Vagina (tissue), 2 donors: ENCODE data around the gene P2RX6. TPM values are rescaled to one million over a fixed set of nuclear protein-coding genes. Genes with fewer than 3 reads are reported as not detected.

Experiments
- DNase-seq, 2 donors: peaks; one replicate each; pipeline ENCODE4 v3.0.0-alpha.2; 2017; ENCODE audit errors: extremely low spot score in 2 of 2
- H3K27ac ChIP-seq: fragments of 200-600 bp; sonication (generic); one replicate; pipeline ENCODE4 v1.5.1; 2019
- H3K27me3 ChIP-seq: fragments of 200-600 bp; sonication (generic); one replicate; pipeline ENCODE4 v1.5.1; 2019
- H3K36me3 ChIP-seq, 2 donors: fragments of 200-600 bp; sonication (generic); one replicate each; pipeline ENCODE4 v1.5.1; 2017 to 2019
- H3K4me1 ChIP-seq: fragments of 200-600 bp; sonication (generic); one replicate; pipeline ENCODE4 v1.5.1; 2019
- H3K4me3 ChIP-seq, 2 donors: fragments of 200-600 bp; sonication (generic); 1 replicate in 1 of 2; 2 replicates in 1 of 2; pipeline ENCODE4 v1.5.1; 2016 to 2019
- H3K9me3 ChIP-seq: fragments of 200-600 bp; sonication (generic); one replicate; pipeline ENCODE4 v1.5.1; 2019
- POLR2A ChIP-seq, 2 donors: fragments of 450-650 bp; IDR thresholded peaks; one replicate each; pipeline ENCODE4 v1.6.1; 2017; ENCODE audit warnings: antibody characterized with exemption in 2 of 2, mild to moderate bottlenecking in 2 of 2, moderate library complexity in 2 of 2
- POLR2AphosphoS5 ChIP-seq, 2 donors: sonication (generic); formaldehyde crosslinking; IDR thresholded peaks; one replicate each; pipeline ENCODE4 v1.9.0; 2017; ENCODE audit warnings: antibody characterized with exemption in 2 of 2, mild to moderate bottlenecking in 2 of 2, low read depth in 1 of 2; ENCODE audit not compliant: insufficient read depth in 1 of 2
- intact Hi-C: fragments of 100-400 bp; cut with DNase I; formaldehyde crosslinking; loops from one replicate; pipeline ENCODE4 v1.15.1; 2023
- total RNA-seq: library from RNA; depleted of rRNA; stranded (reverse); fragments of >200 nt; gene quantifications from one replicate; pipeline ENCODE4 v1.2.3, GENCODE V29; 2016
- TF ChIP-seq, protein P1 (sequence below), 3 experiments: fragments of 450-650 bp in 2 of 3; fragments of 200-600 bp in 1 of 3; sonication (generic) in 1 of 3; IDR thresholded peaks; one replicate each; pipeline ENCODE4 v1.5.1; 2017 to 2019; ENCODE audit warnings: antibody characterized with exemption in 3 of 3, mild to moderate bottlenecking in 2 of 3, moderate library complexity in 2 of 3

P2RX6 gene
- total RNA-seq, 1 donor from 2014 or later: 1.7 TPM

DNA sequence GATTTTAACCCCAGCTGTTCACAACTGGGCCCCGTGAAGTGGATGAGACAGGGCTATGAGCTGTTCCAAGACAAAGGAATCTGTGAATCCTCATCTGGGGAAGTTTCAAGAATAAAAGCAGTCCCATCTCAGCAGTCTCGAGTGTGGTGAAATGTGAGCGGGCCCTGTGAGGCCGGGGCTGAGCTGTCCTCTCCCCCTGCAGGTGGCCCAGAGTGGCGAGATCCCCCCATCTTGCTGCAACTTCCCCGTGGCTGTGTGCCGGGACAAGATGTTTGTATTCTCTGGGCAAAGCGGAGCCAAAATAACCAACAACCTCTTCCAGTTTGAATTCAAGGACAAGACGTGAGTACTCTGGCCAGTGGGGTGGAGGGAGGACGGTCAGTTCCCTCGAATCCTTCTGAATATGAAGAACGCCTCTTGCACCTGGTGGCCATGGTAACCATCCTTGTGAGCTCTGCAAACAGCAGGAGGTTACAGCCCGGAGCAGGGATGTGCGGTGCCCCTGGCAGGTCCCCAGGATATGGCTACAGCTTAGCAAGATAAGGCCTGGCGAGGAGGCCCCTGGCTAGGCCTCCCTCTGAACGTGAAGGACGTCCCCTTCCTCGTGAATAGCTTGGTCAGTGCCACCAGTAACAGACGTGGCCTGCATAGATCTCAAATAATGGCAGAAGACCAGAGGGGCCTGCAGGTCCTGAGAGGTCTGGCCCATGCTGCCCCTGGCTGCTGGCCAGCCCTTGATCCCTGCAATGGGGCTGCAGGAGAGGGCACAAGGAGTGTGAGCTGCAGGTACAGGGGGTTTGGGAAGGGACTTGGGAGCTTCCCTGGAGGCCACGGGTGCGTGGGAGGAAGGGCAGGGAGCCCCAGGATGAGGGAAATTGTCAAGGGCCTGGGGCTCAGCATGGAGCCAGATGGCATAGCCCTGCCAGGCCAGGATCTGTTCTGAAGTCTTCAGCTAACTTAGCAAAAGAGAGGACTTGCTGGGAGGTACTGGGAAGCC, 24.5 kb upstream of the P2RX6 start:
- intact Hi-C loops: no loop called here
- no peak overlapping the region for H3K4me3 ChIP-seq
- H3K27me3 ChIP-seq: no peaks in the 10 kb centered on the region
- H3K4me1 ChIP-seq: no peaks in the 10 kb centered on the region
- H3K9me3 ChIP-seq: no peaks in the 10 kb centered on the region
- TF ChIP-seq POLR2A (IDR thresholded peaks at IDR 0.05): no peak
- TF ChIP-seq, protein P1, sequence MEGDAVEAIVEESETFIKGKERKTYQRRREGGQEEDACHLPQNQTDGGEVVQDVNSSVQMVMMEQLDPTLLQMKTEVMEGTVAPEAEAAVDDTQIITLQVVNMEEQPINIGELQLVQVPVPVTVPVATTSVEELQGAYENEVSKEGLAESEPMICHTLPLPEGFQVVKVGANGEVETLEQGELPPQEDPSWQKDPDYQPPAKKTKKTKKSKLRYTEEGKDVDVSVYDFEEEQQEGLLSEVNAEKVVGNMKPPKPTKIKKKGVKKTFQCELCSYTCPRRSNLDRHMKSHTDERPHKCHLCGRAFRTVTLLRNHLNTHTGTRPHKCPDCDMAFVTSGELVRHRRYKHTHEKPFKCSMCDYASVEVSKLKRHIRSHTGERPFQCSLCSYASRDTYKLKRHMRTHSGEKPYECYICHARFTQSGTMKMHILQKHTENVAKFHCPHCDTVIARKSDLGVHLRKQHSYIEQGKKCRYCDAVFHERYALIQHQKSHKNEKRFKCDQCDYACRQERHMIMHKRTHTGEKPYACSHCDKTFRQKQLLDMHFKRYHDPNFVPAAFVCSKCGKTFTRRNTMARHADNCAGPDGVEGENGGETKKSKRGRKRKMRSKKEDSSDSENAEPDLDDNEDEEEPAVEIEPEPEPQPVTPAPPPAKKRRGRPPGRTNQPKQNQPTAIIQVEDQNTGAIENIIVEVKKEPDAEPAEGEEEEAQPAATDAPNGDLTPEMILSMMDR (IDR thresholded peaks at IDR 0.05): no peak
- no peak for TF ChIP-seq POLR2AphosphoS5 (IDR thresholded peaks at IDR 0.05; ENCODE audit: insufficient read depth in 1 of 2, low read depth in 1 of 2)
- H3K36me3 ChIP-seq: peaks cover 0 to 23% of the 10 kb centered on the region in 2 donors
- no peak overlapping the region for H3K27ac ChIP-seq
- no peak for DNase-seq

DNA sequence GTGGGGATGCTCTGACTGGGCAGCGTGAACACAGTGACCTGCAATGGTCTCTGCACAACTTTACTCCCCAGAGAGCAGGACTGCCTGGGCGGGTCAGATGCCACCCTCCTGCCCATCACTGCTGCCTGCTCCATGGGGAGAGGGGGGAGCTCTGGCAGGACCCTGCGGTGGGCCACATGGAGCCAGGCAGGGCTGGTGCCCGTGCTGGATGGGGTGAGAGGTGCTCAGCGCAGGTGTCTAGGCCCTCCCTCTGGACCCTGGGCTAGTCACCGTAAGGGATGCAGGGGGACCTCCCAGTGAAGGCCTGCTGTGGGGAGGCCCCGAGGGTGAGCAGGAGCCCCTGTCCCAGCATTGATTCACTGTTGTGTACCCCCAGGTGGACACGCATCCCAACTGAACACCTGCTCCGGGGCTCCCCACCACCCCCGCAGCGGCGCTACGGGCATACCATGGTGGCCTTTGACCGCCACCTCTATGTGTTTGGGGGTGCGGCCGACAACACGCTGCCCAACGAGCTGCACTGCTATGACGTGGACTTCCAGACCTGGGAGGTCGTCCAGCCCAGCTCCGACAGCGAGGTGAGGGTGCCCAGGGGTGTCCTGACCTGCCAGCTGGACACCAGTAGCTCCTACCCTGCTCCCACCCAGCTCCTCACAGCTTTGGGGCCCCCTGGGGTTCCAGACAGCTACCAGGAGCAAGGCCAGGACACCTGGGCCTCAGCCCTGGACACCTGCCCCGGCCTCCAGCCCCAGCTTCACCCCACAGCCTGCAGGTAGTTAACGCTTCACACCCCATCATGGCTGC, 23.5 kb upstream of the P2RX6 start:
- H3K9me3 ChIP-seq: no peaks in the 10 kb centered on the region
- H3K27ac ChIP-seq: no peak overlapping the region
- no peak for DNase-seq
- H3K27me3 ChIP-seq: no peaks in the 10 kb centered on the region
- TF ChIP-seq POLR2A (IDR thresholded peaks at IDR 0.05) (no peak), POLR2AphosphoS5 (IDR thresholded peaks at IDR 0.05; ENCODE audit: insufficient read depth in 1 of 2, low read depth in 1 of 2) (no peak)
- TF ChIP-seq, protein P1 (IDR thresholded peaks at IDR 0.05): no peak
- intact Hi-C loops: no loop called here
- H3K4me3 ChIP-seq: no peak overlapping the region
- peaks cover 0 to 26% of the 10 kb centered on the region in 2 donors for H3K36me3 ChIP-seq
- H3K4me1 ChIP-seq: no peaks in the 10 kb centered on the region

DNA sequence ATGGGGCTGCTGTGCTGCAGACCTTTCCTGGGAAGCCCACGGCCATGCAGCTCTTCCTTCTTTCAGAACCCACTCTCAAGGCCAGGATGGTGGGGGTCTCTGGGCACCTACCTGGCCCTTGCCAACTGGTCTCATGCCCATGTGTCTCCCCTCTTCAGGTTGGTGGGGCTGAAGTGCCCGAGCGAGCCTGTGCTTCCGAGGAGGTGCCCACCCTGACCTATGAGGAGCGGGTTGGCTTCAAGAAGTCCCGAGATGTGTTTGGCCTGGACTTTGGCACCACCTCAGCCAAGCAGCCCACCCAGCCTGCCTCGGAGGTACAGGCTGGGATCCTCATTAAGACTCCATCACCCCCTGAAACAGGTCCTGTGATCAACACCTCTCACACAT, 22.9 kb upstream of the P2RX6 start:
- intact Hi-C loops: no loop called here
- H3K36me3 ChIP-seq: peaks cover 0 to 32% of the 10 kb centered on the region in 2 donors

DNA sequence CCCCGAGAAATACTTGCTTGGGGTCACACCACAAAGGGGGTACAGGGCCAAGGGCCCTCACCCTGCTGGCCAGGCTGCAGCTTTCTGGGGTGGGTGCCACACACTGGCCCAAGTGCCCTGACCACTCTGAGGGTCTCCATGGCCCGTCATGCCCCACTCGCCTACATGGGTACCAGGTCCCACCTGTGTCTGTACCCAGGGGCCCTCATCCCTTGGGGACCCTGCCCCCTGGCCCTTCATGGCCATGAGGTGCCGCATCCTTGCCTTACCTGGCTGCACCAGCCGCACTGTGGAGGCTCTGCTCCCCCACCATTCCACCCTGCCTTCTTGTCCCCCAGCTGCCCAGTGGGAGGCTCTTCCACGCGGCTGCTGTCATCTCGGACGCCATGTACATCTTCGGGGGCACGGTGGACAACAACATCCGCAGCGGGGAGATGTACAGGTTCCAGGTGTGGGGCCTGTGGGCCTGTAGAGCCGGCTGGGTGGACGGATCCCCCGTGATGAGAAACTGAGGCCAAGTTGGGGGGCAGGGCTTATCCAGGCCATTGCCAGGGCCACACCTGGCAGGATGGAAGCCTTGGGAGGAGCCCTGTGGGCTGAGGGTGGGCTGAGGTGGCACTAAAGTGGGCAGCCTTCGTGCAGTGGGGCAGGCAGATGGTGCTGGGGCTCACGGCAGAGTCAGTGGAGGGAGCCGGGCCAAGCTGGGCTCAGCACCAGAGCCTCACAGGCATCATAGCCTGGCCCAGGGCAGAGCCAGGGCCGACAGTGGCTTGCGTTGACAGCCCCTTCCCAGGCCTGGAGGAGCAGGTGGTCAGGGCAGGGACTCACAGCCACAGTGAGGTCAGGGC, 22.3 kb upstream of the P2RX6 start:
- TF ChIP-seq POLR2AphosphoS5 (IDR thresholded peaks at IDR 0.05; ENCODE audit: insufficient read depth in 1 of 2, low read depth in 1 of 2) (no peak), POLR2A (IDR thresholded peaks at IDR 0.05) (no peak)
- TF ChIP-seq, protein P1 (IDR thresholded peaks at IDR 0.05): no peak
- peaks cover 0 to 33% of the 10 kb centered on the region in 2 donors for H3K36me3 ChIP-seq
- H3K27ac ChIP-seq: no peak overlapping the region
- H3K4me1 ChIP-seq: no peaks in the 10 kb centered on the region
- no peak overlapping the region for H3K4me3 ChIP-seq
- intact Hi-C loops: no loop called here
- H3K27me3 ChIP-seq: no peaks in the 10 kb centered on the region
- H3K9me3 ChIP-seq: no peaks in the 10 kb centered on the region
- DNase-seq: no peak

More for the DNA sequence above, 22.9 kb upstream of the P2RX6 start:
- Histone ChIP-seq H3K9me3 (no peaks in the 10 kb centered on the region), H3K4me3 (no peak overlapping the region), H3K4me1 (no peaks in the 10 kb centered on the region), H3K27ac (no peak overlapping the region), H3K27me3 (no peaks in the 10 kb centered on the region)
- TF ChIP-seq POLR2A (IDR thresholded peaks at IDR 0.05): no peak
- no peak for TF ChIP-seq POLR2AphosphoS5 (IDR thresholded peaks at IDR 0.05; ENCODE audit: insufficient read depth in 1 of 2, low read depth in 1 of 2)
- TF ChIP-seq, protein P1 (IDR thresholded peaks at IDR 0.05): no peak
- DNase-seq: no peak
